Calu3 (cell line): Measurements from ENCODE around the gene SMOC1. TPM values are rescaled to one million over a fixed set of nuclear protein-coding genes. Genes with fewer than 3 reads are reported as not detected.

Source experiments
- BruUV-seq: library from RNA; stranded (reverse); fragments of 400-500 nt; replicated peaks from 2 replicates; lab custom pipeline; 2021; lab: Mats Ljungman, UMichigan
- CTCF ChIA-PET: fragments of 300-600 bp; sonication (Branson Sonifier 250); formaldehyde crosslinking; loops from one replicate; lab custom pipeline; 2022; ENCODE audit warnings: antibody characterized with exemption; lab: Charles Lee
- DNase-seq: peaks from one replicate; pipeline ENCODE4 v3.0.0; 2022
- H3K27ac Mint-ChIP-seq: one replicate; pipeline ENCODE4 v1.8.0; 2022; ENCODE audit warnings: mixed read lengths; ENCODE audit not compliant: unreplicated experiment
- H3K27me3 Mint-ChIP-seq: one replicate; pipeline ENCODE4 v1.8.0; 2022; ENCODE audit warnings: mixed read lengths; ENCODE audit not compliant: unreplicated experiment
- H3K36me3 Mint-ChIP-seq: one replicate; pipeline ENCODE4 v1.8.0; 2022; ENCODE audit warnings: mild to moderate bottlenecking, moderate library complexity, mixed read lengths; ENCODE audit not compliant: insufficient read depth, unreplicated experiment
- H3K4me1 Mint-ChIP-seq: one replicate; pipeline ENCODE4 v1.8.0; 2022; ENCODE audit warnings: mild to moderate bottlenecking, low read depth, mixed read lengths; ENCODE audit not compliant: unreplicated experiment
- H3K4me3 Mint-ChIP-seq: one replicate; pipeline ENCODE4 v1.8.0; 2022; ENCODE audit warnings: mild to moderate bottlenecking, low read depth, moderate library complexity, mixed read lengths; ENCODE audit not compliant: unreplicated experiment
- H3K9me3 Mint-ChIP-seq: one replicate; pipeline ENCODE4 v1.8.0; 2022; ENCODE audit warnings: low read depth, mixed read lengths; ENCODE audit not compliant: unreplicated experiment
- CTCF ChIP-seq: fragments of 200-600 bp; IDR thresholded peaks from one replicate; pipeline ENCODE4 v1.8.0; 2022; ENCODE audit warnings: antibody characterized with exemption; ENCODE audit not compliant: unreplicated experiment
- intact Hi-C: fragments of 100-400 bp; cut with micrococcal nuclease; formaldehyde crosslinking; loops from one replicate; pipeline ENCODE4 v1.10.0; 2022; ENCODE audit not compliant: unreplicated experiment
- total RNA-seq: library from RNA; stranded (reverse); gene quantifications from 2 replicates; pipeline ENCODE4 v1.2.3, GENCODE V29; 2022

SMOC1 gene
- total RNA-seq, 1 experiment from 2014 or later = 39.6 TPM

DNA sequence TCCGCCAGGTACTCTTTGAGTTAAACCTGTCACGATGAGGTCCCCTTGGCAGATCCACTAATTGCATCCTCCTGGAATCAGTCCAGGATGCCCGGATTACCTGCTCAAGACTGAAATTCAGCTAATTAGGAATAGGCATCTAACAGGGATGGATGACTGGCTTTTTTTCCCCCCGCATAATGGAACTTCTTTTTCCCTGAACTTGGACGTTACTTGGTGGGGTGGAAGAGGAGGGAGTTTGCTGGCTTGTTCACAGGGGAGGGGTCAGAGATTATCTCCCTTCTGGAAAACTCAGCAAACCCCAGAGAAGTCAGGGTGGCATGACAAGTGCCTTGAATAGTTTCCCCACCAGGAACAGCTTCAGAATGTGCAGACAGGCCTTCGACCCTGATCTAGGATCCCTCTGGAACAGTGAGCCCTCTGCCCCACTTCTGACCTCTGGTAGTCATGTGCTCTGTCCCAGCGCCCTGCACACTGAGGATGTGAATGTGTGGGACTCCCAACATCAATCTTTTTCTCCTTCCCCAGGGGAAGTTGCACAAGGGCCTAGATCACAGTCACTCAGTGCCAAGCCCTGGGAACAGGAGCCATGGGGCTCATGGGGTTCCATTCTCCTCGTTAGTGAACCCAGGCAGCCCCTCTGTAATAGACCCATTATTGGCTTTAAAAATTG is 142.5 kb downstream of the SMOC1 start:
- no peak overlapping the region for H3K27ac Mint-ChIP-seq
- intact Hi-C loops = no loop called here
- no peaks in the 10 kb centered on the region for H3K9me3 Mint-ChIP-seq
- no peak for DNase-seq
- TF ChIP-seq CTCF = no peak
- CTCF ChIA-PET = no interaction called here
- peaks cover 20% of the 10 kb centered on the region for H3K4me1 Mint-ChIP-seq
- BruUV-seq = no TSS peak
- peaks cover 6% of the 10 kb centered on the region for H3K36me3 Mint-ChIP-seq
- no peak overlapping the region for H3K4me3 Mint-ChIP-seq
- no peaks in the 10 kb centered on the region for H3K27me3 Mint-ChIP-seq

GRCh38 chr14:70022771-70023445 is 143.7 kb downstream of the SMOC1 start:
- intact Hi-C loops = no loop called here
- no peak for TF ChIP-seq CTCF

DNA sequence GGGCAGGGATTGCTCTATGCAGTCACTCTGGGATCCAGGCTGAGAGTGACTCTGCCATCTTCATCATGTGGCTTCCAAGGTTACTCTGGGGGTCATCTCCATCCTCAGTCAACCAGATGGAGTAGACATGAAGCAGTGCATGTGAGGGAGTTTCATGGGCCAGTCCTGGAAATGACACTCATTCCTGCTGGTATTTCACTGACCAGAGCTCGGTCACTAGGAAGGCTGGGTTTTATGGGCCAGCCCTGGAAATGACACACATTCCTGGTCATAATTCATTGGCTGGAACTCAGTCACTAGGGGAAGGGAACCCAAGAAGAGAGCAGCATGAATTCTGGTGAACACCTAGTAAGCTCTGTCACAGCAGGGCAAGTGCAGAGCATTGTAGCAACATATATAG is 144.7 kb downstream of the SMOC1 start:
- no peak for TF ChIP-seq CTCF
- Mint-ChIP-seq H3K36me3 (no peaks in the 10 kb centered on the region), H3K9me3 (no peaks in the 10 kb centered on the region), H3K4me3 (no peak overlapping the region), H3K27ac (no peak overlapping the region), H3K27me3 (no peaks in the 10 kb centered on the region), H3K4me1 (peaks cover 10% of the 10 kb centered on the region)
- DNase-seq = no peak
- BruUV-seq = no TSS peak
- CTCF ChIA-PET = no interaction called here
- intact Hi-C loops = no loop called here

More at GRCh38 chr14:70022771-70023445, 143.7 kb downstream of the SMOC1 start:
- no peak for DNase-seq
- peaks cover 2% of the 10 kb centered on the region for H3K36me3 Mint-ChIP-seq
- H3K4me3 Mint-ChIP-seq = no peak overlapping the region
- H3K4me1 Mint-ChIP-seq = peaks cover 14% of the 10 kb centered on the region
- H3K27me3 Mint-ChIP-seq = no peaks in the 10 kb centered on the region
- CTCF ChIA-PET = no interaction called here
- no TSS peak for BruUV-seq
- H3K27ac Mint-ChIP-seq = no peak overlapping the region
- H3K9me3 Mint-ChIP-seq = no peaks in the 10 kb centered on the region

GRCh38 chr14:70027785-70028428 is 148.7 kb downstream of the SMOC1 start:
- H3K9me3 Mint-ChIP-seq = no peaks in the 10 kb centered on the region
- no peaks in the 10 kb centered on the region for H3K36me3 Mint-ChIP-seq
- TF ChIP-seq CTCF = peak; percentile 88
- H3K27ac Mint-ChIP-seq = no peak overlapping the region
- intact Hi-C loops = loop anchor here (1.0 to 5.0 kb wide), 3 partner anchors 151 to 296 kb away; no protein-coding TSS in a partner anchor
- BruUV-seq = no TSS peak
- H3K4me3 Mint-ChIP-seq = no peak overlapping the region
- H3K4me1 Mint-ChIP-seq = no peaks in the 10 kb centered on the region
- CTCF ChIA-PET = interaction anchor here (0.6 to 2.7 kb wide), 12 partner anchors 46 to 297 kb away, joined by 3 to 42 read pairs (median 4); partner anchors contain the start of gene SMOC1
- no peaks in the 10 kb centered on the region for H3K27me3 Mint-ChIP-seq
- DNase-seq = peak; percentile 87
